Prostate gland (tissue), 2 donors: ENCODE data around the gene CKAP2L.

ENCODE experiments used
- POLR2A ChIP-seq: fragments of 450-650 bp; IDR thresholded peaks from one replicate; pipeline ENCODE4 v1.6.1; 2016; ENCODE audit warnings: antibody characterized with exemption, mild to moderate bottlenecking
- POLR2AphosphoS5 ChIP-seq: sonication (generic); formaldehyde crosslinking; IDR thresholded peaks from one replicate; pipeline ENCODE4 v1.6.1; 2017; ENCODE audit warnings: antibody characterized with exemption
- TF ChIP-seq, protein P1 (sequence below), 4 experiments: fragments of 200-600 bp in 2 of 4; fragments of 450-650 bp in 2 of 4; sonication (generic) in 2 of 4; IDR thresholded peaks; 1 replicate in 3 of 4; 2 replicates in 1 of 4; pipeline ENCODE4 v1.5.1; 2016 to 2019; ENCODE audit warnings: antibody characterized with exemption in 4 of 4, mild to moderate bottlenecking in 2 of 4, moderate library complexity in 2 of 4

- no peak for TF ChIP-seq POLR2A
- TF ChIP-seq, protein P1, sequence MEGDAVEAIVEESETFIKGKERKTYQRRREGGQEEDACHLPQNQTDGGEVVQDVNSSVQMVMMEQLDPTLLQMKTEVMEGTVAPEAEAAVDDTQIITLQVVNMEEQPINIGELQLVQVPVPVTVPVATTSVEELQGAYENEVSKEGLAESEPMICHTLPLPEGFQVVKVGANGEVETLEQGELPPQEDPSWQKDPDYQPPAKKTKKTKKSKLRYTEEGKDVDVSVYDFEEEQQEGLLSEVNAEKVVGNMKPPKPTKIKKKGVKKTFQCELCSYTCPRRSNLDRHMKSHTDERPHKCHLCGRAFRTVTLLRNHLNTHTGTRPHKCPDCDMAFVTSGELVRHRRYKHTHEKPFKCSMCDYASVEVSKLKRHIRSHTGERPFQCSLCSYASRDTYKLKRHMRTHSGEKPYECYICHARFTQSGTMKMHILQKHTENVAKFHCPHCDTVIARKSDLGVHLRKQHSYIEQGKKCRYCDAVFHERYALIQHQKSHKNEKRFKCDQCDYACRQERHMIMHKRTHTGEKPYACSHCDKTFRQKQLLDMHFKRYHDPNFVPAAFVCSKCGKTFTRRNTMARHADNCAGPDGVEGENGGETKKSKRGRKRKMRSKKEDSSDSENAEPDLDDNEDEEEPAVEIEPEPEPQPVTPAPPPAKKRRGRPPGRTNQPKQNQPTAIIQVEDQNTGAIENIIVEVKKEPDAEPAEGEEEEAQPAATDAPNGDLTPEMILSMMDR (IDR thresholded peaks at IDR 0.05): no peak
- TF ChIP-seq POLR2AphosphoS5: no peak
Observed at GRCh38 chr2:112798979-112799975, 34.9 kb upstream of the CKAP2L start.
